Measurements from ENCODE around the gene PRAMEF20.
"Not testable (repeated sequence)": the region's sequence is repeated elsewhere in the genome, so short reads cannot be mapped to it uniquely, and the experiment has no call there.

DNA sequence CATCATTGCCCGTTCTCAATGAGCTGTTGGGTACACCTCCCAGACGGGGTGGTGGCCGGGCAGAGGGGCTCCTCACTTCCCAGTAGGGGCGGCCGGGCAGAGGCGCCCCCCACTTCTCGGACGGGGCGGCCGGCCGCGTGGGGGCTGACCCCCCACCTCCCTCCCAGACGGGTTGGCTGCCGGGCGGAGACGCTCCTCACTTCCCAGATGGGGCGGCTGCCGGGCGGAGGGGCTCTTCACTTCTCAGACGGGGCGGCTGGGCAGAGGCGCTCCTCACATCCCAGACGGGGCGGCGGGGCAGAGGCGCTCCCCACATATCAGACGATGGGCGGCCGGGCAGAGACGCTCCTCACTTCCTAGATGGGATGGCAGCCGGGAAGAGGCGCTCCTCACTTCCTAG is 15.5 kb upstream of the PRAMEF20 start:
- TF ChIP-seq POLR2A (IDR thresholded peaks at IDR 0.05; ENCODE audit: low read length); RFX5 (IDR thresholded peaks at IDR 0.05); ESRRA (IDR thresholded peaks at IDR 0.05; ENCODE audit: borderline replicate concordance, low read length); CHD2 (IDR thresholded peaks at IDR 0.05; ENCODE audit: low read length, partially characterized antibody); JUNB (IDR thresholded peaks at IDR 0.05); MYC (IDR thresholded peaks at IDR 0.05; ENCODE audit: borderline replicate concordance, low read length); RCOR1 (IDR thresholded peaks at IDR 0.05; ENCODE audit: low read depth, low read length); MAFK (IDR thresholded peaks at IDR 0.05; ENCODE audit: partially characterized antibody); MAZ (IDR thresholded peaks at IDR 0.05; ENCODE audit: borderline replicate concordance, low read depth, low read length); POLR2AphosphoS2 (conservative IDR thresholded peaks at IDR 0.05; ENCODE audit: low read length); NR3C1 (IDR thresholded peaks at IDR 0.05): not testable (repeated sequence)
- TF ChIP-seq, protein P1, sequence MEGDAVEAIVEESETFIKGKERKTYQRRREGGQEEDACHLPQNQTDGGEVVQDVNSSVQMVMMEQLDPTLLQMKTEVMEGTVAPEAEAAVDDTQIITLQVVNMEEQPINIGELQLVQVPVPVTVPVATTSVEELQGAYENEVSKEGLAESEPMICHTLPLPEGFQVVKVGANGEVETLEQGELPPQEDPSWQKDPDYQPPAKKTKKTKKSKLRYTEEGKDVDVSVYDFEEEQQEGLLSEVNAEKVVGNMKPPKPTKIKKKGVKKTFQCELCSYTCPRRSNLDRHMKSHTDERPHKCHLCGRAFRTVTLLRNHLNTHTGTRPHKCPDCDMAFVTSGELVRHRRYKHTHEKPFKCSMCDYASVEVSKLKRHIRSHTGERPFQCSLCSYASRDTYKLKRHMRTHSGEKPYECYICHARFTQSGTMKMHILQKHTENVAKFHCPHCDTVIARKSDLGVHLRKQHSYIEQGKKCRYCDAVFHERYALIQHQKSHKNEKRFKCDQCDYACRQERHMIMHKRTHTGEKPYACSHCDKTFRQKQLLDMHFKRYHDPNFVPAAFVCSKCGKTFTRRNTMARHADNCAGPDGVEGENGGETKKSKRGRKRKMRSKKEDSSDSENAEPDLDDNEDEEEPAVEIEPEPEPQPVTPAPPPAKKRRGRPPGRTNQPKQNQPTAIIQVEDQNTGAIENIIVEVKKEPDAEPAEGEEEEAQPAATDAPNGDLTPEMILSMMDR (IDR thresholded peaks at IDR 0.05), result not testable (repeated sequence)
- TF ChIP-seq, protein P2, sequence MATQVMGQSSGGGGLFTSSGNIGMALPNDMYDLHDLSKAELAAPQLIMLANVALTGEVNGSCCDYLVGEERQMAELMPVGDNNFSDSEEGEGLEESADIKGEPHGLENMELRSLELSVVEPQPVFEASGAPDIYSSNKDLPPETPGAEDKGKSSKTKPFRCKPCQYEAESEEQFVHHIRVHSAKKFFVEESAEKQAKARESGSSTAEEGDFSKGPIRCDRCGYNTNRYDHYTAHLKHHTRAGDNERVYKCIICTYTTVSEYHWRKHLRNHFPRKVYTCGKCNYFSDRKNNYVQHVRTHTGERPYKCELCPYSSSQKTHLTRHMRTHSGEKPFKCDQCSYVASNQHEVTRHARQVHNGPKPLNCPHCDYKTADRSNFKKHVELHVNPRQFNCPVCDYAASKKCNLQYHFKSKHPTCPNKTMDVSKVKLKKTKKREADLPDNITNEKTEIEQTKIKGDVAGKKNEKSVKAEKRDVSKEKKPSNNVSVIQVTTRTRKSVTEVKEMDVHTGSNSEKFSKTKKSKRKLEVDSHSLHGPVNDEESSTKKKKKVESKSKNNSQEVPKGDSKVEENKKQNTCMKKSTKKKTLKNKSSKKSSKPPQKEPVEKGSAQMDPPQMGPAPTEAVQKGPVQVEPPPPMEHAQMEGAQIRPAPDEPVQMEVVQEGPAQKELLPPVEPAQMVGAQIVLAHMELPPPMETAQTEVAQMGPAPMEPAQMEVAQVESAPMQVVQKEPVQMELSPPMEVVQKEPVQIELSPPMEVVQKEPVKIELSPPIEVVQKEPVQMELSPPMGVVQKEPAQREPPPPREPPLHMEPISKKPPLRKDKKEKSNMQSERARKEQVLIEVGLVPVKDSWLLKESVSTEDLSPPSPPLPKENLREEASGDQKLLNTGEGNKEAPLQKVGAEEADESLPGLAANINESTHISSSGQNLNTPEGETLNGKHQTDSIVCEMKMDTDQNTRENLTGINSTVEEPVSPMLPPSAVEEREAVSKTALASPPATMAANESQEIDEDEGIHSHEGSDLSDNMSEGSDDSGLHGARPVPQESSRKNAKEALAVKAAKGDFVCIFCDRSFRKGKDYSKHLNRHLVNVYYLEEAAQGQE (IDR thresholded peaks at IDR 0.05), result not testable (repeated sequence)
- TF ChIP-seq, protein P3, sequence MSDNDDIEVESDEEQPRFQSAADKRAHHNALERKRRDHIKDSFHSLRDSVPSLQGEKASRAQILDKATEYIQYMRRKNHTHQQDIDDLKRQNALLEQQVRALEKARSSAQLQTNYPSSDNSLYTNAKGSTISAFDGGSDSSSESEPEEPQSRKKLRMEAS (IDR thresholded peaks at IDR 0.05), result not testable (repeated sequence)

Measured in A549 (cell line).